ENCODE measurements around the gene MAP3K3.
A peak's percentile ranks its signal among the peaks of the same experiment; 100 is the strongest.

MAP3K3 gene

GRCh38 chr17:63694950-63695773 lies 72.9 kb downstream of the MAP3K3 start:
- Histone ChIP-seq H3K79me2 (ENCODE audit: control insufficient read depth, low read length) (peaks cover 28% of the 10 kb centered on the region), H3K9me3 (ENCODE audit: control insufficient read depth, insufficient read depth, low read length) (no peaks in the 10 kb centered on the region), H3K4me3 (ENCODE audit: low read length) (no peak overlapping the region), H3K27me3 (ENCODE audit: control insufficient read depth, low read length) (no peaks in the 10 kb centered on the region), H3K27ac (ENCODE audit: low read depth, low read length) (peak overlapping the region; percentile 94), H3K4me2 (ENCODE audit: low read length) (peak overlapping the region; percentile 70), H3F3A (ENCODE audit: control insufficient read depth, insufficient read depth) (peaks cover 29% of the 10 kb centered on the region), H3K9me2 (replicated peaks; ENCODE audit: control insufficient read depth, low read length) (no peaks in the 10 kb centered on the region), H3K36me3 (ENCODE audit: control insufficient read depth, low read length) (peaks cover 66% of the 10 kb centered on the region), H3K4me1 (ENCODE audit: control insufficient read depth, low read length) (peaks cover 42% of the 10 kb centered on the region), H4K20me1 (ENCODE audit: control insufficient read depth, insufficient read depth, low read depth, low read length) (no peaks in the 10 kb centered on the region; the same call in 1 of the 2 replicates)
- TF ChIP-seq CTCF (IDR thresholded peaks at IDR 0.05; ENCODE audit: low read depth, low read length, poor library complexity, severe bottlenecking) (no peak), EZH2phosphoT487 (IDR thresholded peaks at IDR 0.05; ENCODE audit: borderline replicate concordance, low read length) (no peak)

GRCh38 chr17:63695889-63696288 lies 73.7 kb downstream of the MAP3K3 start:
- Histone ChIP-seq H3K27me3 (ENCODE audit: control insufficient read depth, low read length) (no peaks in the 10 kb centered on the region), H3K9me3 (ENCODE audit: control insufficient read depth, insufficient read depth, low read length) (no peaks in the 10 kb centered on the region), H3K9me2 (replicated peaks; ENCODE audit: control insufficient read depth, low read length) (no peaks in the 10 kb centered on the region), H3K79me2 (ENCODE audit: control insufficient read depth, low read length) (peaks cover 30% of the 10 kb centered on the region), H3F3A (ENCODE audit: control insufficient read depth, insufficient read depth) (peaks cover 29% of the 10 kb centered on the region), H3K4me1 (ENCODE audit: control insufficient read depth, low read length) (peaks cover 48% of the 10 kb centered on the region), H4K20me1 (ENCODE audit: control insufficient read depth, insufficient read depth, low read depth, low read length) (no peaks in the 10 kb centered on the region; the same call in 1 of the 2 replicates), H3K4me3 (ENCODE audit: low read length) (peak overlapping the region; percentile 95; the same call in 1 of the 2 replicates), H3K27ac (ENCODE audit: low read depth, low read length) (peak overlapping the region; percentile 94), H3K36me3 (ENCODE audit: control insufficient read depth, low read length) (peaks cover 59% of the 10 kb centered on the region), H3K4me2 (ENCODE audit: low read length) (peak overlapping the region; percentile 70)
- TF ChIP-seq CTCF (IDR thresholded peaks at IDR 0.05; ENCODE audit: low read depth, low read length, poor library complexity, severe bottlenecking): no peak
- TF ChIP-seq EZH2phosphoT487 (IDR thresholded peaks at IDR 0.05; ENCODE audit: borderline replicate concordance, low read length): no peak

- no peaks in the 10 kb centered on the region for H3K27me3 ChIP-seq (ENCODE audit: control insufficient read depth, low read length)
- H3K4me2 ChIP-seq (ENCODE audit: low read length): peak overlapping the region; percentile 70
- peak overlapping the region; percentile 94 for H3K27ac ChIP-seq (ENCODE audit: low read depth, low read length)
- no peaks in the 10 kb centered on the region for H3K9me2 ChIP-seq (replicated peaks; ENCODE audit: control insufficient read depth, low read length)
- TF ChIP-seq EZH2phosphoT487 (IDR thresholded peaks at IDR 0.05; ENCODE audit: borderline replicate concordance, low read length) (no peak), CTCF (IDR thresholded peaks at IDR 0.05; ENCODE audit: low read depth, low read length, poor library complexity, severe bottlenecking) (peak; percentile 56)
- H3K9me3 ChIP-seq (ENCODE audit: control insufficient read depth, insufficient read depth, low read length): no peaks in the 10 kb centered on the region
- peaks cover 61% of the 10 kb centered on the region for H3K36me3 ChIP-seq (ENCODE audit: control insufficient read depth, low read length)
- peak overlapping the region; percentile 95 for H3K4me3 ChIP-seq (ENCODE audit: low read length)
- H3F3A ChIP-seq (ENCODE audit: control insufficient read depth, insufficient read depth): peaks cover 33% of the 10 kb centered on the region
- H4K20me1 ChIP-seq (ENCODE audit: control insufficient read depth, insufficient read depth, low read depth, low read length): no peaks in the 10 kb centered on the region; the same call in 1 of the 2 replicates
- H3K4me1 ChIP-seq (ENCODE audit: control insufficient read depth, low read length): peaks cover 54% of the 10 kb centered on the region
- peaks cover 36% of the 10 kb centered on the region for H3K79me2 ChIP-seq (ENCODE audit: control insufficient read depth, low read length)
These were observed 74.3 kb downstream of the MAP3K3 start for GRCh38 chr17:63696381-63696961.

Data from DOHH2 (cell line).